Neuron (in vitro differentiated cells): Measurements from ENCODE around the gene ZNF526.

Source experiments
- H2AFZ ChIP-seq: one replicate; pipeline ENCODE4 v1.6.1; 2013; ENCODE audit warnings: low read depth, mild to moderate bottlenecking, inconsistent platforms, low read length, moderate library complexity
- H3K27me3 ChIP-seq: one replicate; pipeline ENCODE4 v1.6.1; 2013; ENCODE audit warnings: low read length; ENCODE audit not compliant: insufficient read depth
- H3K36me3 ChIP-seq: one replicate; pipeline ENCODE4 v1.6.1; 2013; ENCODE audit warnings: low read length; ENCODE audit not compliant: insufficient read depth
- H3K4me1 ChIP-seq: one replicate; pipeline ENCODE4 v1.6.1; 2013; ENCODE audit warnings: low read length; ENCODE audit not compliant: insufficient read depth
- H3K4me3 ChIP-seq: 2 replicates; pipeline ENCODE4 v1.5.1; 2013; ENCODE audit warnings: mild to moderate bottlenecking, low read length, moderate library complexity
- H3K9me3 ChIP-seq: one replicate; pipeline ENCODE4 v1.6.1; 2013; ENCODE audit warnings: low read length

ZNF526 gene

DNA sequence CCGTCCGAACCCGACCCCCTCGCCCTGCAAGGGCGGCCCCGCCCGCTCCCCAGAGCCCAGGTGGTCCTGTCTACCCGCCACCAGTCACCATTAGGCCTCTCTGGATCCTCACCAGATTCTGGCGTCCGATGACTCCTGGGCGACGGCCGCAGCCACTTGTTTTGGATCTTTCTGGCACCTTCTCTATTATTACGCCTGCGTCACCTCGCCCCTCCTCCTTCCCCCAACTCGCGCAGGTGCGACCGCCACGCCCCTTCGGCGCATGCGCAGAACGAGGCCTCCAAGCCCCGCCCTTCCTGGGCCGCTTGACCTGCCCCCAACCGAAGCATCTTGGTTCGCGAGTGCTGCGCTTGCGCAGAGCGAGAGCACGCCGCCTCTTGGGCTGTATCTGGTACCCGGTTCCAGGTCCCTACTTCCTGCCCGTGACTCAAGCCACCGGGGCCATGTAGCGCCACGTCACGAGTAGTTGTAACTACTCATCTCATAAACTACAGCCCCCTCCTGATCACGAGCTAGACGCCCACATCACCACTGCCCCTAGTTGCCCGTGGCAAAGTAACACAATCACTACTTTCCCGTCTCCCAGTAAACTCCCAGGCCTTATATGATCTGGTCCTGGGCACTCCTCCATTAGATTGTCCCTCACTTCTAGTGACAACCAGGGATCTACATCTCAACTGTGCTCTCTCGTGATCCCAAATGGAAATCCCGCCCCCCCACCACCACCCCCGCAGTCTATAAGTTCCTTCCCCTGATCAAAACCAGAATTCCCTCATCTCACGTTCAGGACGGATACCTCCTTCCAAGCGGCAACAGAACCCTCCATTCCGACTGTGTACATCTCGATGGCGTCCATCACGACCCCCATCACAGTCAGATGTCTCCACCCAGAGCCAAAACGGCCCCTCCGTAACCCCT is 2.3 kb upstream of the ZNF526 start, which contains the start of gene DEDD2:
DEDD2 (minus strand) TSS at position 158 of the 918 bp plus-strand sequence. CDS start 670 bp downstream, outside the sequence.
- Histone ChIP-seq H3K36me3 (peaks cover 23% of the 10 kb centered on the region), H2AFZ (peak within 1 kb of the TSS; percentile 72), H3K4me3 (peak within 1 kb of the TSS; percentile 79), H3K27me3 (no peaks in the 10 kb centered on the region), H3K4me1 (peaks cover 30% of the 10 kb centered on the region), H3K9me3 (no peaks in the 10 kb centered on the region)

DNA sequence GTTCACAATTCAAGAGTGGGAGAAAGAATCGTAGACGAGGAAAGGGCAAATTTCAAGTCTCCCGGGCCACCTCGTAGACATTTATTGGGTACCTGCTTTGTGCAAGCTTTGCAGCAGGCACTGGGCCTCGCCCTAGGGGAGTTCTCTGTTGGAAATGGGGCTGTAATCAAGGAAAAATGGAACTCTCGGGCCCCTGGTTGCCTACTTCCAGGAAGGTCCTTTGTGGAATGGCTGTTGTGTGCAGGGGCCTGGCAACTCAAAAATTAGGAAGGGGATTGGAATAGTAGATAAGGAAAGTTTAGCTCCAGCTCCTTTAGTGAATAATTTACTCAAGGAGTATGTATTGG is 612 bp downstream of the ZNF526 start:
- Histone ChIP-seq H3K27me3 (no peaks in the 10 kb centered on the region), H2AFZ (peak overlapping the region; percentile 41), H3K4me3 (peak overlapping the region; percentile 87), H3K4me1 (peaks cover 29% of the 10 kb centered on the region), H3K36me3 (peaks cover 17% of the 10 kb centered on the region), H3K9me3 (no peaks in the 10 kb centered on the region)

DNA sequence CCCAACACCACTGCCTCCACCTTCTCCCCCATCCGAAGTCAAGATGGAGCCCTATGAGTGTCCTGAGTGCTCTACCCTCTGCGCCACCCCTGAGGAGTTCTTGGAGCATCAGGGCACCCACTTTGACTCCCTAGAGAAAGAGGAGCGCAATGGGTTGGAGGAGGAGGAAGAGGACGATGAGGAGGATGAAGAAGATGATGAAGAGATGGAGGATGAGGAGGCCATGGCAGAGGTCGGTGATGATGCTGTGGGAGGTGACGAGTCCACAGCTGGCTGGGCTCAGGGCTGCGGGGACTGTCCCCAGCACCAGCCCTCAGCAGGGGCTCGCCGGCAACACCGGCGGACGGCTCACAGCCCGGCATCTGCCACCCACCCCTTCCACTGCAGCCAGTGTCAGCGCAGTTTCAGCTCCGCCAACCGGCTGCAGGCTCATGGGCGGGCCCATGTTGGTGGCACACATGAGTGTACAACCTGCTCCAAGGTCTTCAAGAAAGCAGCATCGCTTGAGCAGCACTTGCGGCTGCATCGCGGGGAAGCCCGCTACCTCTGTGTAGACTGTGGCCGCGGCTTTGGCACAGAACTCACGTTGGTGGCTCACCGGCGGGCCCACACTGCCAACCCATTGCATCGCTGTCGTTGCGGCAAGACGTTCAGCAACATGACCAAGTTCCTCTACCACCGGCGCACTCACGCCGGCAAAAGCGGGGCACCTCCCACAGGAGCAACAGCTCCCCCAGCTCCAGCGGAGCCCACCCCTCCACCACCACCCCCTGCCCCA is 5.0 kb downstream of the ZNF526 start:
- no peaks in the 10 kb centered on the region for H3K9me3 ChIP-seq
- H2AFZ ChIP-seq = no peak overlapping the region
- H3K27me3 ChIP-seq = no peaks in the 10 kb centered on the region
- H3K4me3 ChIP-seq = no peak overlapping the region
- peaks cover 7% of the 10 kb centered on the region for H3K4me1 ChIP-seq
- peaks cover 45% of the 10 kb centered on the region for H3K36me3 ChIP-seq

DNA sequence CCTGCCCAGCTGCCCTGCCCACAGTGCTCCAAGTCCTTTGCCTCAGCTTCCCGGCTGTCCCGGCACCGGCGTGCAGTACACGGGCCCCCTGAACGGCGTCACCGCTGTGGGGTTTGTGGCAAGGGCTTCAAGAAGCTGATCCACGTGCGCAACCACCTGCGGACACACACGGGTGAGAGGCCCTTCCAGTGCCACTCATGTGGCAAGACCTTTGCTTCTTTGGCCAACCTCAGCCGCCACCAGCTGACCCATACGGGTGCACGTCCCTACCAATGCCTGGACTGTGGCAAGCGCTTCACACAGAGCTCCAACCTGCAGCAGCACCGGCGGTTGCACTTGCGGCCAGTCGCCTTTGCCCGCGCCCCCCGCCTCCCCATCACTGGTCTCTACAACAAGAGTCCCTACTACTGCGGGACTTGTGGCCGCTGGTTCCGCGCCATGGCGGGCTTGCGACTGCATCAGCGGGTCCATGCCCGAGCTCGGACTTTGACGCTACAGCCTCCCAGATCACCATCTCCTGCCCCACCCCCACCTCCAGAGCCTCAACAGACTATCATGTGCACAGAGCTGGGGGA is 5.7 kb downstream of the ZNF526 start:
- Histone ChIP-seq H3K9me3 (no peaks in the 10 kb centered on the region), H3K36me3 (peaks cover 50% of the 10 kb centered on the region), H3K4me1 (peaks cover 6% of the 10 kb centered on the region), H2AFZ (no peak overlapping the region), H3K27me3 (no peaks in the 10 kb centered on the region), H3K4me3 (no peak overlapping the region)

DNA sequence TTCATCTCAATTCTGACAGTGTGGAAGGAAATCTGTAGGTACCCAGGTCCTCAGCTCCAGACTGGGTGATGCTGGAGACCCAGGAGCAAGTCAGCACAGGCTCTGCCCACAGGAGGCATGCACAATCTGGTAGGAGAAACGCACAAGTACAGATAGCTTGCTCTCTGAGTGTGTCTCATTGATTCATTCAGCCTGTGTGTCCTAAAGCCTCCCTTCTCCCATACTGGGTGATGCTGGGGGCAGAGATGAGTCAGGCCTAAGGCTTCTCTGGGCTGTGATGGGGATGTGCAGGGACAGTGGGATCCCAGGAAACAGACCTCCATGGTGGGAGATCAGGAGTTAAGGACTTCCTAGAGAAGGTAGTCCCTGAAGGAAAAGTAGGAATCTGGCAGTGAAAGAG is 6.8 kb downstream of the ZNF526 start:
- Histone ChIP-seq H2AFZ (no peak overlapping the region), H3K9me3 (no peaks in the 10 kb centered on the region), H3K27me3 (no peaks in the 10 kb centered on the region)

DNA sequence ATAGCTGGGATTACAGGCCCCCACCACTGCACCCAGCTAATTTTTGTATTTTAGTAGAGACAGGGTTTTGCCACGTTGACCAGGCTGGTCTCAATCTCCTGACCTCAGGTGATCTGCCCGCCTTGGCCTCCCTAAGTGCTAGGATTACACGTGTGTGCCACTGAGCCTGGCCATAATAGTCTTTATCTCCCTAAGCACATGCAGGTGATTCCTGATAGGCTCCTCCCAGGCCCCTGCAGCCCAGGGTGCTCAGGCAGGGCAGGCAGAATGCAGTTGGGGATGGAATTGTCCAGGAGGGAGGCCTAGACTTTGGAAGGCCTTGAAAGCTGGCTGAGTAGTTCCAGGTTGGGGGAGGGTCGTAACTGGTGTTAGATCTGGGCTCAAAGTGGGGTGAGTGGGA is 8.5 kb downstream of the ZNF526 start:
- H3K27me3 ChIP-seq = no peaks in the 10 kb centered on the region
- H3K4me1 ChIP-seq = no peaks in the 10 kb centered on the region
- H3K9me3 ChIP-seq = no peaks in the 10 kb centered on the region
- no peak overlapping the region for H2AFZ ChIP-seq
- H3K4me3 ChIP-seq = no peak overlapping the region
- H3K36me3 ChIP-seq = peaks cover 77% of the 10 kb centered on the region

More for the DNA sequence above, 6.8 kb downstream of the ZNF526 start:
- Histone ChIP-seq H3K4me3 (no peak overlapping the region), H3K36me3 (peaks cover 59% of the 10 kb centered on the region), H3K4me1 (no peaks in the 10 kb centered on the region)

GRCh38 chr19:42229301-42229854 is 9.3 kb downstream of the ZNF526 start:
- Histone ChIP-seq H3K36me3 (peaks cover 80% of the 10 kb centered on the region), H2AFZ (no peak overlapping the region), H3K9me3 (no peaks in the 10 kb centered on the region), H3K27me3 (no peaks in the 10 kb centered on the region), H3K4me1 (no peaks in the 10 kb centered on the region), H3K4me3 (no peak overlapping the region)

DNA sequence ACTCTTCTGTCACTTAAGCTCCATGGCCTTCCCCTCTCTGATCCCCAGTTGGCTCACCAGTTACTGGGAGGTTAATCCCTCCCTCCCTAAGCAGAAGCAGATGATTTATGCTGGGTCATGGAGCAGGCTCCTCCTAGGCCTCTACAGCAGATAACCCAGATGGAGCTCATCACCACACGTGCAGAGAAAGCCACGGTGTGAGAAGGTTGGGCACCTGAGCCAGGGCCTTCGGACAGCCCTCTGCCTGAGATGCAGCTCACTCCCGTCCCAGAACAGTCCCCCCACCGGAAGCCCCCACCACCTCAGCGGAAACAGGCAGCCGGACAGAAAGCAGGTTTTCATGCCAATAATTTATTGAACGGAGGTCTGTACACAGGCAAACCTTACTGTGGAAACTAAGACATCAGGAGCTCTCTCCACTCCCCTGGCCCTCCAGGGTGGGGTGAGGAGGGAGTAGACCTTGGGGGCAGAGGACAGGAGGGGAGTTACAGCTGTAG is 9.8 kb downstream of the ZNF526 start:
- Histone ChIP-seq H3K27me3 (no peaks in the 10 kb centered on the region), H3K4me3 (no peak overlapping the region), H3K4me1 (no peaks in the 10 kb centered on the region), H2AFZ (no peak overlapping the region), H3K9me3 (no peaks in the 10 kb centered on the region), H3K36me3 (peaks cover 79% of the 10 kb centered on the region)

- Histone ChIP-seq H3K36me3 (peaks cover 80% of the 10 kb centered on the region), H3K9me3 (no peaks in the 10 kb centered on the region), H3K4me3 (no peak overlapping the region), H3K4me1 (no peaks in the 10 kb centered on the region), H3K27me3 (no peaks in the 10 kb centered on the region), H2AFZ (no peak overlapping the region)
Measured at GRCh38 chr19:42230571-42230970, 10.5 kb downstream of the ZNF526 start.

GRCh38 chr19:42232435-42232834 is 12.3 kb downstream of the ZNF526 start:
- Histone ChIP-seq H3K36me3 (peaks cover 75% of the 10 kb centered on the region), H3K4me1 (no peaks in the 10 kb centered on the region), H3K27me3 (no peaks in the 10 kb centered on the region), H3K9me3 (no peaks in the 10 kb centered on the region), H2AFZ (no peak overlapping the region), H3K4me3 (no peak overlapping the region)

DNA sequence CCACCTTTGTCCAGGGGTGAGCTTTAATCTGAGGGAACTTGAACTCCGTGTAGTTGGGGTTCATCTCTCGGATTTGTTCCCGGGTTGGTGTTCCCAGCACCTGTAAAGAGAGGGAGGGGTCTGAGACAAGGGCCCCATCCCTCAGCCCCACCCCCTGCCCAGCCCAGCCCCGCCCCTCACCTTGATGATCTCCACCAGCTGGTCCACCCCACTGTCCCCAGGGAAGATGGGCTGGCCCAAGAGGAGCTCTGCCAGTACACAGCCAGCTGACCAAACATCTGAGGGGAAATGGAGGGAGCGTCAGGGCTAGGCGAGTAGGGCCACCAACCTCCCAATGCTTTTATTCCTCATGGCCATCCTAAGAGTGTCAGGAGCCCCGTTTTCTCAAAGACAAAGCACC is 13.0 kb downstream of the ZNF526 start:
- Histone ChIP-seq H3K27me3 (no peaks in the 10 kb centered on the region), H2AFZ (no peak overlapping the region), H3K36me3 (peaks cover 75% of the 10 kb centered on the region), H3K9me3 (no peaks in the 10 kb centered on the region), H3K4me1 (no peaks in the 10 kb centered on the region), H3K4me3 (no peak overlapping the region)

DNA sequence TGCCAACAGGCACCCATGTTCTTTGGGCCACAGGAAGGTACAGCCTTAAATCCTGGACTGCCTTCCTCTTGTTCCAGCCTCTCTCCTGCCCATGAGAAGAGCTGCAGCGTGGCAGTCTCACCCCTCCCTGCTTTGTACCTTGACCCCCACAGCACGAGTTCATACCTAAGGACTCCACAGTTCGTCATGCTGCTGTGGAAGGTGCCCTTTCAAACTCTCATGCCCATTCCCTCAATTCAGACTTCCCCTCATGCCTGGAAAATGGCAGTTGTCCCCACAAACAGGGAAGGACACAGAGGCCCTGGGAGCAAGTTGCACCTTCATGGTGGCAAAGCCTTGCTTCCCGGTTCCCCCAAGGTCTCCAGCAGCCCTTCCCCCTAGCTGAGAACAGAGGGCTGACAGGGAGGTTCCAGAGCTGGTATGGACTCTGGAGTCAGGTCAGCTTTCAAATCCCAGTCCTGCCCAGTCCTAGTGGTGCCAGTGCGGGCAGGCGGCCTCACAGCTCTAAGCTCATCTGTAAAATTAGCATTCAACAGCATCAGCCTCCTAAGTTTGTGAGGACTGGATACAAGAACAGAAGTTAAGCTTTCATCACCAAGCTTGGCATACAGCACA is 13.7 kb downstream of the ZNF526 start:
- H3K27me3 ChIP-seq = no peaks in the 10 kb centered on the region
- H3K4me3 ChIP-seq = no peak overlapping the region
- no peaks in the 10 kb centered on the region for H3K9me3 ChIP-seq
- no peaks in the 10 kb centered on the region for H3K4me1 ChIP-seq
- no peak overlapping the region for H2AFZ ChIP-seq
- H3K36me3 ChIP-seq = peaks cover 77% of the 10 kb centered on the region
